ENCODE data around the gene SP7. TPM values are rescaled to one million over a fixed set of nuclear protein-coding genes. Genes with fewer than 3 reads are reported as not detected.

Gene SP7
- total and polyA plus RNA-seq, 10 donors = not detected

DNA sequence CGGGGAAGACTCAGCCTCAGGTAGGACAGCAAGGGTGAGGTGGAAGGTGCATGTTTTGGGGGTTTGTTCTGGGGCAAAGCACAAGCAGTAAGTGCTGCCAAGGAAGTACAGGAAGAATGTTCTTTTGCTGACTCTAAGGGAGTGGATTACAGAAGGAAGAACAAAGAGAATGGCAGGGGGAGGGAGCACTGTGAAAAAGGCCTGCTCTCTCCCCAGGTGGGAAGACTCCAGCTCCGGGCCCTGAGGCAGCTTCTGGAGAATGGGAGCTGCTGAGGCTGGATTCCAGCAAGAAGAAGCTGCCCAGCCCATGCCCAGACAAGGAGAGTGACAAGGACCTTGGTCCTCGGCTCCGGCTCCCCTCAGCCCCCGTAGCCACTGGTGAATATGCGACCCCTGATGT is 47.8 kb downstream of the SP7 start:
- TF ChIP-seq, protein P1, sequence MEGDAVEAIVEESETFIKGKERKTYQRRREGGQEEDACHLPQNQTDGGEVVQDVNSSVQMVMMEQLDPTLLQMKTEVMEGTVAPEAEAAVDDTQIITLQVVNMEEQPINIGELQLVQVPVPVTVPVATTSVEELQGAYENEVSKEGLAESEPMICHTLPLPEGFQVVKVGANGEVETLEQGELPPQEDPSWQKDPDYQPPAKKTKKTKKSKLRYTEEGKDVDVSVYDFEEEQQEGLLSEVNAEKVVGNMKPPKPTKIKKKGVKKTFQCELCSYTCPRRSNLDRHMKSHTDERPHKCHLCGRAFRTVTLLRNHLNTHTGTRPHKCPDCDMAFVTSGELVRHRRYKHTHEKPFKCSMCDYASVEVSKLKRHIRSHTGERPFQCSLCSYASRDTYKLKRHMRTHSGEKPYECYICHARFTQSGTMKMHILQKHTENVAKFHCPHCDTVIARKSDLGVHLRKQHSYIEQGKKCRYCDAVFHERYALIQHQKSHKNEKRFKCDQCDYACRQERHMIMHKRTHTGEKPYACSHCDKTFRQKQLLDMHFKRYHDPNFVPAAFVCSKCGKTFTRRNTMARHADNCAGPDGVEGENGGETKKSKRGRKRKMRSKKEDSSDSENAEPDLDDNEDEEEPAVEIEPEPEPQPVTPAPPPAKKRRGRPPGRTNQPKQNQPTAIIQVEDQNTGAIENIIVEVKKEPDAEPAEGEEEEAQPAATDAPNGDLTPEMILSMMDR (IDR thresholded peaks at IDR 0.05 in 8 of 11, conservative IDR thresholded peaks at IDR 0.05 in 3 of 11) = no peak
- TF ChIP-seq POLR2AphosphoS5 (IDR thresholded peaks at IDR 0.05) (no peak), POLR2A (IDR thresholded peaks at IDR 0.05) (no peak)
- intact Hi-C loops (cut with DNase I; ENCODE audit: low total_unique reads) = no loop called here
- no peak overlapping the region for H3K4me3 ChIP-seq
- H3K4me1 ChIP-seq = peaks cover 0 to 26% (median 5%) of the 10 kb centered on the region in 6 donors
- no peak for DNase-seq
- no peaks in the 10 kb centered on the region for H3K9me3 ChIP-seq
- H3K36me3 ChIP-seq = peaks cover 0 to 74% (median 0%) of the 10 kb centered on the region in 6 donors
- H3K27ac ChIP-seq = no peak overlapping the region
- H3K27me3 ChIP-seq (replicated peaks in 1 of 7) = no peaks in the 10 kb centered on the region
- 88 to 97% (median 94%) methylated on average over 2 to 6 of the region's 6 CpGs for WGBS, 5 donors

DNA sequence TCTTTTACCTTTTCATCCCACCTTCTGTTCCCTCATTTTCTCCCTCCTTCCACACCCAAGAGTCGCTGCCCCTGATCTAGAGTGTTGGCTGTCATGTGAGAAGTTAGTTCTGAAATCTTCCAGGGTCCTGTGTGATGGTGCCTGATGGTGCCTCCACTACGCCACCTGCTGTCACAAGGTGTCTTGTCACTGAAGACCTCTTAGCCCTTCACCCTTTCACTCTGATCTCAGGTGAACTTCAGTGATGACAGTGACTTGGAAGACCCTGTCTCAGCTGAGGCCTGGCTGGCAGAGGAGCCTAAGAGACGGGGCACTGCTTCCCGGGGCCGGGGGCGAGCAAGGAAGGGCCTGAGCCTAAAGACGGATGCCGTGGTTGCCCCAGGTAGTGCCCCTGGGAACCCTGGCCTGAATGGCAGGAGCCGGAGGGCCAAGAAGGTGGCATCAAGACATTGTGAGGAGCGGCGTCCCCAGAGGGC is 48.4 kb downstream of the SP7 start:
- Histone ChIP-seq H3K9me3 (no peaks in the 10 kb centered on the region), H3K27ac (no peak overlapping the region), H3K36me3 (peaks cover 0 to 74% (median 0%) of the 10 kb centered on the region in 6 donors), H3K27me3 (replicated peaks in 1 of 7) (no peaks in the 10 kb centered on the region), H3K4me1 (peaks cover 0 to 28% (median 6%) of the 10 kb centered on the region in 6 donors), H3K4me3 (no peak overlapping the region)
- TF ChIP-seq, protein P1 (IDR thresholded peaks at IDR 0.05 in 8 of 11, conservative IDR thresholded peaks at IDR 0.05 in 3 of 11) = peak; percentile 66 to 88 (median 78)
- no peak for TF ChIP-seq POLR2AphosphoS5 (IDR thresholded peaks at IDR 0.05)
- 73 to 89% (median 83%) methylated on average over 8 to 11 of the region's 11 CpGs for WGBS, 5 donors
- intact Hi-C loops (cut with DNase I; ENCODE audit: low total_unique reads) = loop anchor here (2.0 kb wide), 1 partner anchor 75 kb away; no protein-coding TSS in a partner anchor
- peak; percentile 91 for DNase-seq

DNA sequence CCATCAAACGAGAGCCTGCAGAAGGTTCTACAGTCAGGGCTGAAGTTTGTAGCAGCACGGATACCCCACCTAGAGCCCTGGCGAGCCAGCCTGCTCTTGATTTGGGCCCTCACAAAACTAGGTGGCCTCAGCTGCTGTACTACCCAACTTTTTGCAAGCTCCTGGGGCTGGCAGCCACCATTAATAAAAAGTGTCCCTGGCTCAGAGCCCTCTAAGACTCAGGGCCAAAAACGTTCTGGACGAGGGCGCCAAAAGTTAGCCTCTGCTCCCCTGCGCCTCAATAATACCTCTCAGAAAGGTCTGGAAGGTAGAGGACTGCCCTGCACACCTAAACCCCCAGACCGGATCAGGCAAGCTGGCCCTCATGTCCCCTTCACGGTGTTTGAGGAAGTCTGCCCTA is 49.7 kb downstream of the SP7 start:
- WGBS, 5 donors = 91 to 98% (median 93%) methylated on average over 6 to 9 of the region's 9 CpGs
- Histone ChIP-seq H3K4me1 (peaks cover 0 to 31% (median 7%) of the 10 kb centered on the region in 6 donors), H3K36me3 (peaks cover 0 to 74% (median 0%) of the 10 kb centered on the region in 6 donors), H3K9me3 (no peaks in the 10 kb centered on the region), H3K27ac (peak overlapping the region in 1 of 8 donors; percentile 65), H3K27me3 (replicated peaks in 1 of 7) (no peaks in the 10 kb centered on the region), H3K4me3 (no peak overlapping the region)
- DNase-seq = no peak
- TF ChIP-seq POLR2A (IDR thresholded peaks at IDR 0.05) (no peak), POLR2AphosphoS5 (IDR thresholded peaks at IDR 0.05) (no peak)
- TF ChIP-seq, protein P1 (IDR thresholded peaks at IDR 0.05 in 8 of 11, conservative IDR thresholded peaks at IDR 0.05 in 3 of 11) = no peak
- intact Hi-C loops (cut with DNase I; ENCODE audit: low total_unique reads) = loop anchor here (2.0 kb wide), 1 partner anchor 74 kb away; no protein-coding TSS in a partner anchor

DNA sequence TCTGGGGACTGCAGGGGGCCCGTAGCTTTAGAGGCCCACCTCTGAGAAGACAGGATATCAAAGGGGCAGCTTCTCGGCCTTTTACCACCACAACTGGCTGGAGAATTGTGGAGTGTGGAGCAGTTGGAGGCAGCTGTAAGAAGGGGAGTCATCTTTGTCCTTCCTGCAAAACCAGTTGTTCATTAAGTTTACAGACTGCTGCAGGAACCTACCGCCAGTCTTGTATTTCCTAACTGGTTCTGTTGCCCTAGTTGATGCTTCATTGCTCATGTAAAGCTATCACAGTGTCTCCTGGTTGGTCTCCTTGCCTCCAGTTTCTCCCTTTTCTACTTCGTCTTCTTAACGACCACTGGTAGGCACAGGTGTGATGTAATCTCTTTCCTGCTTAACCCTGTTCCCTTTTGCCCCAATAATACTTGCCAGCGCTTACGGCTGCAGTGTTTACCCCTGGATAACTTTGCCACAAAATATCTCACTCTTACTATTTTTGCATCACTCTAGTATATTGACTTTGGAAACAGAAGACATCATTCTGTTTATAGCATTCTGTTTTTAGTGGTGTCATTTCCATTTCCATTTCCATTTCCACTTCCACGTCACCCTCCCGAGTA is 56.2 kb downstream of the SP7 start:
- no peaks in the 10 kb centered on the region for H3K9me3 ChIP-seq
- DNase-seq = no peak
- no peak overlapping the region for H3K4me3 ChIP-seq
- TF ChIP-seq, protein P1 (IDR thresholded peaks at IDR 0.05 in 8 of 11, conservative IDR thresholded peaks at IDR 0.05 in 3 of 11) = no peak
- TF ChIP-seq POLR2A (IDR thresholded peaks at IDR 0.05) (no peak), POLR2AphosphoS5 (IDR thresholded peaks at IDR 0.05) (no peak)
- 71 to 94% (median 84%) methylated on average over 7 to 9 of the region's 9 CpGs for WGBS, 5 donors
- no peaks in the 10 kb centered on the region for H3K27me3 ChIP-seq (replicated peaks in 1 of 7)
- H3K27ac ChIP-seq = no peak overlapping the region
- peaks cover 0 to 12% (median 0%) of the 10 kb centered on the region in 6 donors for H3K4me1 ChIP-seq
- intact Hi-C loops (cut with DNase I; ENCODE audit: low total_unique reads) = no loop called here
- H3K36me3 ChIP-seq = peaks cover 0 to 76% (median 0%) of the 10 kb centered on the region in 6 donors
